CD4-positive, alpha-beta T cell treated with Interleukin-21 for 1 hour (primary cell): Measurements from ENCODE around the gene RNU1-1.
"Not testable (repeated sequence)": the region's sequence is repeated elsewhere in the genome, so short reads cannot be mapped to it uniquely, and the experiment has no call there.

ENCODE experiments used
- DNase-seq: peaks from one replicate; pipeline ENCODE4 v3.0.0-alpha.2; 2020

The RNU1-1 gene

DNA sequence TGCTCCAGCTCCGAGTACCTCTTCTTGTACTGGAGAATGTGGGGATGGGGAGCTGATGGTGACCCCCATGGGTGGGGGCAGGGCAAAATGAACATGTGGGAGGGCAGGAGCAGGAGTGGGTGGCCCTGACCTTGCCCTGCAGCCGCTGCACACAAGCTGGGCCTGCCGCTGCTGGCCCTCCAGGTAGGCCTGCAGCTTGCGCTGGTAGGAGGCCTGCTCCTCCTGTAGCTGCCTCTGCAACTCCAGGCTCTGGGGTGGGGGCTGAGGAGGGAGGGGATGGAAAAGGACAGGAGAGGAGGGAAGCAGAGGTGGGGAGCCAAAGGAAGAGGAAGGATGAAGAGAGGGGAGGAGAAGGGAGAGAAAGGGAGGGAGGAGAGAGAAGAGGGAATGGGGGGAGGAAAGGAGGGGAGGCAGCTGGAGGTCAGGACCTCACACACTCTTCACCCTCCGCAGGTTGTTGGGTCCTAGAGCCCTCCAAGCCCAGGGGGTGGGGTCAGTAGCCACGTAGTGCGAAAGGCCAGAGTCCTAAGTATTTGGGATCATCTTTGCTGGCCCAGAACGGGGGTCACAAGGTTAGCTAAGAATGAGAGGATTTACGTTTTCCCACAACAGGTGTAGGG is 22.9 kb downstream of the RNU1-1 start:
- DNase-seq = no peak

- not testable (repeated sequence) for DNase-seq
Observed at GRCh38 chr1:16489195-16489880, 24.7 kb downstream of the RNU1-1 start.

DNA sequence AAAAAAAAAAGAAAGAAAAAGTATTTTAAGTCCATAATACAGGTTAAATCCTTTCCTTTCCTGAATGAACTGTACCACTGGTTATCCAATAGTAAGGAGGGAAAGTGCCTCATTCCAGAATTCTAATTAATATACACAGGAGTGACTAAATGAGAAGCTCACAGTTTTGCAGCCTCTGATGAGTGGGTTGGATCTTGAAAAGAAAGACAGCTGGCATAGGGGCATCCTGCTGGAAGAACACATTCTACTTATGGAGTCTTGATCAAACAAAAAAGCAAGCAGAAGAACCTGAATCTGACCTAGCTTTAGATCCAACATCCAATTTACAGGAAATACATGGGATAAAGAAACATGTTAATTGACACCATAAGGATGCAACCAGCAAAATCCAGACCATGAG is 27.1 kb downstream of the RNU1-1 start:
- DNase-seq = not testable (repeated sequence)

- DNase-seq = not testable (repeated sequence)
Observed at GRCh38 chr1:16486316-16486715, 27.8 kb downstream of the RNU1-1 start.

- DNase-seq = no peak
Observed at GRCh38 chr1:16484931-16485330, 29.2 kb downstream of the RNU1-1 start.

DNA sequence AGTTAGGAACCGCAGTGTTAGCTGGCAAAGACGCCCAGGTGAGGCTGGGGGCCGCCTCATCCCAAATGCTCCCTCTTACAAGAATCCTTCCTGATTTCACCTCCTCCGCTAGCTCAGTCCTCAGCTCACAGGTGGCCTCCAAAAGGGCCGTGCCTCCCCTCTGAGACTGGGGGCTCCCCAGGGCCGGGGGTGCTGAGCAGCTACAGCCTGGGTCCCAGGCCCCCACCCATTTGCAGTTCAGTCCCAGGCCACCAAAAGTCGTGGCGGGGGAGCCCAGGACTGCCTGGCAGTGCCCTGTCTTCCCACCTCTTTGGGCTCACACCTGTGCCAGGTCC is 29.6 kb downstream of the RNU1-1 start:
- DNase-seq = no peak

GRCh38 chr1:16483639-16484500 is 30.2 kb downstream of the RNU1-1 start:
- not testable (repeated sequence) for DNase-seq

GRCh38 chr1:16483146-16483545 is 30.9 kb downstream of the RNU1-1 start:
- DNase-seq = not testable (repeated sequence)

GRCh38 chr1:16478091-16478490 is 36.0 kb downstream of the RNU1-1 start:
- DNase-seq = no peak

GRCh38 chr1:16475771-16476770 is 38.0 kb downstream of the RNU1-1 start:
- not testable (repeated sequence) for DNase-seq

DNA sequence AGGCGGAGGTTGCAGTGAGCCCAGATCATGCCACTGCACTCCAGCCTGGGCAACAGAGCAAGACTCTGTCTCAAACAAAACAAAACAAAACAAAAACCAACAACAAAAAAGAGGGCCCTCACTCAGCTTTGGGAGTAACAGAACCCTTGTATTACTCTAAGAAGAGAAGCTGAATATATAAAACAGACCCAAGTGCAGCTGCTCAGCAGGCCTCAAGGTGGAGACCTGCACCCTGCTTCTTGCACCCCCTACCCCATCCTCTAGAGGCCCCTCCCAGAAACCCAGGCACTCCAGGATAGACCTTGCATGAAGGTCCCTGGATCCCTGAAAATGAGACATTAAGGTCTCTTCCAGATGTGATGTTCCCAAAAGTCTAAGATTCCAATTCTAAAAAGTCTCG is 39.2 kb downstream of the RNU1-1 start:
- DNase-seq = not testable (repeated sequence)

DNA sequence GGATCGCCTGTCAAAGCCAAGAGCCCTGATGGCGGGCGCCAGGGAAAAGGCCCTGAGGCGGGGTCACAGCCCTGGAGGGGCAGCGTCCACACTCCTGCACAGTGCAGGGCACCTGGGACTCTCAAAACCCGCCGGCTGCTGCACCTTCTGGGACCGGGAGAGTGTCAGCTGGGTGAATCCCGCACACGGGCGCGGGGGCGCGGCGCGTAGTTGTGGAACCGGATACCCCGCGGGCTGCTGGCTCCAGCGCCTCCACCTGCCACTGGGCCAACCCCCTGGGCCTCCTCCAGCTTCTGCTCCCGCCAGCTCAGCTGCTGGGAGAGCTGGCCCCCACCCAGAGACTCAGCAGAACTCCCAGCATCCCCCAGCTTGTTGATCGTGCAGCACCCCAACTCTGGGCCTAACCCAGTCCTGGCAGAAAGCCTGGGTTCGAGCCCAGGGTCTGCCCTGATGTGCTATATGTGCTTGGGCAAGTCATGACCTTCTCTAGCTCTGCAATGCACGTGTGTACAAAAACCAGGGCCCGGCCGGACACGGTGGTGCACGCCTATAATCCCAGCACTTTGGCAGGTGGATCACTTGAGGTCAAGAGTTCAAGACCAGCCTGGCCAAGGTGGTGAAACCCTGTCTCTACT is 39.8 kb downstream of the RNU1-1 start:
- no peak for DNase-seq

- DNase-seq = no peak
Observed at GRCh38 chr1:16468558-16468957, 45.5 kb downstream of the RNU1-1 start.

- no peak for DNase-seq
Observed at GRCh38 chr1:16464917-16465625, 49.0 kb downstream of the RNU1-1 start.
